Neural progenitor cell (in vitro differentiated cells): Measurements from ENCODE around the gene SC5D. TPM values are rescaled to one million over a fixed set of nuclear protein-coding genes. Genes with fewer than 3 reads are reported as not detected.

Experiments
- DNase-seq: peaks from one replicate; pipeline ENCODE4 v3.0.0-alpha.2; 2016; ENCODE audit warnings: low spot score
- H2AFZ ChIP-seq: fragments of 200-600 bp; sonication (generic); replicated peaks from 2 replicates; pipeline ENCODE4 v1.6.1; 2016; ENCODE audit warnings: antibody characterized with exemption
- H3F3A ChIP-seq: fragments of 200-600 bp; sonication (generic); 2 replicates; pipeline ENCODE4 v1.6.1; 2016; ENCODE audit warnings: antibody characterized with exemption, low read depth
- H3K27ac ChIP-seq: fragments of 200-600 bp; sonication (generic); 2 replicates; pipeline ENCODE4 v1.5.1; 2016; ENCODE audit warnings: mild to moderate bottlenecking
- H3K27me3 ChIP-seq: fragments of 200-600 bp; sonication (generic); 2 replicates; pipeline ENCODE4 v1.6.1; 2016; ENCODE audit warnings: mild to moderate bottlenecking, moderate library complexity
- H3K36me3 ChIP-seq: fragments of 200-600 bp; sonication (generic); 2 replicates; pipeline ENCODE4 v1.5.1; 2016
- H3K4me1 ChIP-seq: fragments of 200-600 bp; sonication (generic); 2 replicates; pipeline ENCODE4 v1.6.1; 2016; ENCODE audit warnings: mixed run types
- H3K4me2 ChIP-seq: fragments of 200-600 bp; sonication (generic); 2 replicates; pipeline ENCODE4 v1.6.1; 2016
- H3K4me3 ChIP-seq: fragments of 200-600 bp; sonication (generic); 2 replicates; pipeline ENCODE4 v1.5.1; 2016
- H3K79me2 ChIP-seq: fragments of 200-600 bp; sonication (generic); 2 replicates; pipeline ENCODE4 v1.6.1; 2016; ENCODE audit warnings: low read depth
- H3K9ac ChIP-seq: fragments of 200-600 bp; sonication (generic); 2 replicates; pipeline ENCODE4 v1.6.1; 2016
- H3K9me3 ChIP-seq: fragments of 200-600 bp; sonication (generic); 2 replicates; pipeline ENCODE4 v1.5.1; 2016; ENCODE audit warnings: low read depth
- H4K20me1 ChIP-seq: fragments of 200-600 bp; sonication (generic); 2 replicates; pipeline ENCODE4 v1.6.1; 2016; ENCODE audit warnings: low read depth
- H3K27ac Mint-ChIP-seq: 3 replicates; pipeline ENCODE4 v1.8.0; 2021; ENCODE audit warnings: mixed read lengths
- H3K27me3 Mint-ChIP-seq: 2 replicates; pipeline ENCODE4 v1.8.0; 2022; ENCODE audit warnings: low read depth, mild to moderate bottlenecking, inconsistent platforms, moderate library complexity, mixed read lengths; ENCODE audit not compliant: insufficient read depth
- H3K36me3 Mint-ChIP-seq: 3 replicates; pipeline ENCODE4 v1.8.0; 2021; ENCODE audit warnings: mixed read lengths
- H3K4me1 Mint-ChIP-seq: 3 replicates; pipeline ENCODE4 v1.8.0; 2021; ENCODE audit warnings: mixed read lengths
- H3K4me3 Mint-ChIP-seq: 3 replicates; pipeline ENCODE4 v1.8.0; 2021; ENCODE audit warnings: mild to moderate bottlenecking, moderate library complexity, mixed read lengths
- H3K9me3 Mint-ChIP-seq: 3 replicates; pipeline ENCODE4 v1.8.0; 2020; ENCODE audit warnings: mixed read lengths
- CTCF ChIP-seq: fragments of 200-600 bp; sonication (generic); IDR thresholded peaks from 2 replicates; pipeline ENCODE4 v1.5.1; 2017; ENCODE audit warnings: antibody characterized with exemption, mild to moderate bottlenecking
- EZH2 ChIP-seq: fragments of 200-600 bp; sonication (generic); IDR thresholded peaks from 2 replicates; pipeline ENCODE4 v1.6.1; 2017; ENCODE audit warnings: antibody characterized with exemption, mild to moderate bottlenecking, moderate library complexity
- EZH2phosphoT487 ChIP-seq: fragments of 200-600 bp; sonication (generic); IDR thresholded peaks from 2 replicates; pipeline ENCODE4 v1.6.1; 2017; ENCODE audit warnings: antibody characterized with exemption
- total RNA-seq: library from RNA; depleted of rRNA; stranded (reverse); fragments of >200 nt; gene quantifications from 2 replicates; pipeline ENCODE4 v1.2.3, GENCODE V29; 2015; ENCODE audit warnings: low replicate concordance

Gene SC5D
- total RNA-seq, 1 donor from 2014 or later: 80.7 TPM

GRCh38 chr11:121274332-121274991 lies 18.1 kb upstream of the SC5D start:
- Mint-ChIP-seq H3K4me3 (no peak overlapping the region), H3K27ac (no peak overlapping the region), H3K36me3 (no peaks in the 10 kb centered on the region), H3K4me1 (peaks cover 13% of the 10 kb centered on the region), H3K9me3 (peaks cover 15% of the 10 kb centered on the region), H3K27me3 (no peaks in the 10 kb centered on the region)
- H3K79me2 ChIP-seq: no peaks in the 10 kb centered on the region
- H3F3A ChIP-seq: no peaks in the 10 kb centered on the region
- H2AFZ ChIP-seq: no peak overlapping the region
- no peak overlapping the region for H3K4me2 ChIP-seq
- DNase-seq: no peak
- H3K27me3 ChIP-seq: no peaks in the 10 kb centered on the region
- no peaks in the 10 kb centered on the region for H3K4me1 ChIP-seq
- peaks cover 10% of the 10 kb centered on the region for H3K9me3 ChIP-seq
- H3K9ac ChIP-seq: no peak overlapping the region
- H3K36me3 ChIP-seq: no peaks in the 10 kb centered on the region
- no peak overlapping the region for H3K4me3 ChIP-seq
- no peak for TF ChIP-seq EZH2
- TF ChIP-seq EZH2phosphoT487: no peak
- TF ChIP-seq CTCF: no peak
- H4K20me1 ChIP-seq: no peaks in the 10 kb centered on the region
- no peak overlapping the region for H3K27ac ChIP-seq

- H3K36me3 Mint-ChIP-seq: peaks cover 2% of the 10 kb centered on the region
- TF ChIP-seq EZH2phosphoT487 (no peak), CTCF (no peak), EZH2 (no peak)
- Histone ChIP-seq H3K27me3 (no peaks in the 10 kb centered on the region), H3K27ac (no peak overlapping the region), H3K9ac (no peak overlapping the region), H4K20me1 (no peaks in the 10 kb centered on the region), H3K4me3 (no peak overlapping the region), H3K36me3 (no peaks in the 10 kb centered on the region), H3K4me1 (no peaks in the 10 kb centered on the region), H3K4me2 (no peak overlapping the region), H2AFZ (no peak overlapping the region), H3K79me2 (no peaks in the 10 kb centered on the region), H3F3A (no peaks in the 10 kb centered on the region), H3K9me3 (peaks cover 10% of the 10 kb centered on the region)
- no peak overlapping the region for H3K4me3 Mint-ChIP-seq
- H3K27ac Mint-ChIP-seq: no peak overlapping the region
- no peak for DNase-seq
- H3K9me3 Mint-ChIP-seq: peaks cover 29% of the 10 kb centered on the region
- no peaks in the 10 kb centered on the region for H3K4me1 Mint-ChIP-seq
- peaks cover 4% of the 10 kb centered on the region for H3K27me3 Mint-ChIP-seq
These were observed 10.9 kb upstream of the SC5D start for GRCh38 chr11:121281698-121282097.

- H3K4me1 Mint-ChIP-seq: no peaks in the 10 kb centered on the region
These were observed 10.2 kb upstream of the SC5D start for GRCh38 chr11:121282386-121282785.

More at GRCh38 chr11:121282386-121282785, 10.2 kb upstream of the SC5D start:
- Histone ChIP-seq H3K79me2 (no peaks in the 10 kb centered on the region), H3F3A (no peaks in the 10 kb centered on the region), H3K9me3 (peaks cover 10% of the 10 kb centered on the region), H3K27ac (no peak overlapping the region), H3K36me3 (no peaks in the 10 kb centered on the region), H3K27me3 (no peaks in the 10 kb centered on the region), H2AFZ (no peak overlapping the region), H4K20me1 (no peaks in the 10 kb centered on the region), H3K4me3 (no peak overlapping the region), H3K4me2 (no peak overlapping the region), H3K4me1 (no peaks in the 10 kb centered on the region), H3K9ac (no peak overlapping the region)
- Mint-ChIP-seq H3K4me3 (no peak overlapping the region), H3K27ac (no peak overlapping the region), H3K27me3 (peaks cover 4% of the 10 kb centered on the region), H3K9me3 (peaks cover 28% of the 10 kb centered on the region), H3K36me3 (peaks cover 2% of the 10 kb centered on the region)
- TF ChIP-seq EZH2: no peak
- TF ChIP-seq CTCF: no peak
- no peak for TF ChIP-seq EZH2phosphoT487
- no peak for DNase-seq
